SK-N-SH (cell line): ENCODE measurements around the gene OSBPL10. TPM values are rescaled to one million over a fixed set of nuclear protein-coding genes. Genes with fewer than 3 reads are reported as not detected.

Source experiments
- CTCF ChIA-PET: fragments of 300-600, 350-600 bp; formaldehyde crosslinking; extraction: SDS; loops from one replicate; lab custom pipeline; 2021; lab: Yijun Ruan, JAX
- POLR2A ChIA-PET: fragments of 350-600 bp; sonication (Branson Sonifier 250); formaldehyde crosslinking; extraction: SDS; loops from one replicate; lab custom pipeline; 2020; ENCODE audit warnings: antibody characterized with exemption, inconsistent platforms; lab: Yijun Ruan, JAX
- DNase-seq: peaks from one replicate; pipeline ENCODE4 v3.0.0; 2012
- H2AFZ ChIP-seq: fragments of 200-600 bp; sonication (generic); 2 replicates; pipeline ENCODE4 v1.8.1; 2016; ENCODE audit warnings: antibody characterized with exemption, mild to moderate bottlenecking, low read depth
- H3F3A ChIP-seq: fragments of 200-600 bp; sonication (generic); replicated peaks from 2 replicates; pipeline ENCODE3; 2016; ENCODE audit warnings: antibody characterized with exemption, mild to moderate bottlenecking; ENCODE audit not compliant: insufficient read depth
- H3K27ac ChIP-seq, 2 experiments: fragments of 200-500 bp in 1 of 2; fragments of 200-600 bp in 1 of 2; sonication (Bioruptor generic) in 1 of 2; sonication (generic), shearing (Covaris generic) in 1 of 2; 2 replicates each; pipeline versions ENCODE4 v1.5.1 to v1.6.1; 2014 to 2016; ENCODE audit warnings: low read depth in 2 of 2, inconsistent platforms in 1 of 2, low read length in 1 of 2, mild to moderate bottlenecking in 1 of 2, mixed read lengths in 1 of 2
- H3K27me3 ChIP-seq: fragments of 200-600 bp; sonication (generic), shearing (Covaris generic); 2 replicates; pipeline ENCODE4 v1.6.1; 2016; ENCODE audit warnings: mixed run types; ENCODE audit not compliant: insufficient read depth
- H3K36me3 ChIP-seq, 2 experiments: fragments of 200-500 bp in 1 of 2; fragments of 200-600 bp in 1 of 2; sonication (Bioruptor generic) in 1 of 2; sonication (generic) in 1 of 2; replicated peaks in 1 of 2; 2 replicates each; pipeline versions ENCODE3 to v1.5.1; 2014 to 2016; ENCODE audit warnings: low read length in 1 of 2, mild to moderate bottlenecking in 1 of 2; ENCODE audit not compliant: insufficient read depth in 2 of 2, control insufficient read depth in 1 of 2
- H3K4me1 ChIP-seq, 2 experiments: fragments of 200-500 bp in 1 of 2; fragments of 200-600 bp in 1 of 2; sonication (Bioruptor generic) in 1 of 2; sonication (generic), shearing (Covaris generic) in 1 of 2; 2 replicates each; pipeline versions ENCODE4 v1.5.1 to v1.6.1; 2014 to 2016; ENCODE audit warnings: low read depth in 1 of 2, low read length in 1 of 2, mixed run types in 1 of 2; ENCODE audit not compliant: insufficient read depth in 2 of 2, control insufficient read depth in 1 of 2
- H3K4me2 ChIP-seq: fragments of 200-600 bp; sonication (generic), shearing (Covaris generic); 2 replicates; pipeline ENCODE4 v1.6.1; 2017; ENCODE audit warnings: mixed run types
- H3K4me3 ChIP-seq, 2 experiments: fragments of 200-500 bp in 1 of 2; fragments of 200-600 bp in 1 of 2; sonication (Bioruptor generic) in 1 of 2; sonication (generic), shearing (Covaris generic) in 1 of 2; 2 replicates each; pipeline versions ENCODE4 v1.5.1 to v1.8.1; 2014 to 2016; ENCODE audit warnings: low read depth in 2 of 2, inconsistent platforms in 1 of 2, low read length in 1 of 2, mild to moderate bottlenecking in 1 of 2, mixed read lengths in 1 of 2, moderate library complexity in 1 of 2
- H3K79me2 ChIP-seq: fragments of 200-600 bp; sonication (generic); 2 replicates; pipeline ENCODE4 v1.8.1; 2017; ENCODE audit warnings: mild to moderate bottlenecking; ENCODE audit not compliant: insufficient read depth
- H3K9ac ChIP-seq: fragments of 200-600 bp; sonication (generic); 2 replicates; pipeline ENCODE4 v1.6.1; 2017; ENCODE audit warnings: mixed run types
- H3K9me2 ChIP-seq: fragments of 200-600 bp; sonication (generic); 2 replicates; pipeline ENCODE4 v1.6.1; 2017; ENCODE audit warnings: mixed run types
- H3K9me3 ChIP-seq: fragments of 200-600 bp; sonication (generic); 2 replicates; pipeline ENCODE4 v1.6.1; 2017; ENCODE audit warnings: mixed run types, mild to moderate bottlenecking, moderate library complexity
- H4K20me1 ChIP-seq: fragments of 200-600 bp; sonication (generic); 2 replicates; pipeline ENCODE4 v1.6.1; 2017; ENCODE audit warnings: mild to moderate bottlenecking, mixed run types; ENCODE audit not compliant: insufficient read depth
- CHD2 ChIP-seq: fragments of 150-350 bp; IDR thresholded peaks from 2 replicates; pipeline ENCODE4 v1.6.1; 2018; ENCODE audit warnings: low read length; ENCODE audit not compliant: partially characterized antibody
- ELF1 ChIP-seq: IDR thresholded peaks from 2 replicates; pipeline ENCODE4 v1.4.0; 2012
- EZH2phosphoT487 ChIP-seq: fragments of 200-600 bp; sonication (generic); IDR thresholded peaks from 2 replicates; pipeline ENCODE4 v1.6.1; 2017; ENCODE audit warnings: low read depth, mixed run types, mild to moderate bottlenecking, antibody characterized with exemption, moderate library complexity, borderline replicate concordance
- FOXM1 ChIP-seq: IDR thresholded peaks from 2 replicates; pipeline ENCODE4 v1.4.0; 2012; ENCODE audit warnings: low read depth, mild to moderate bottlenecking
- GABPA ChIP-seq: IDR thresholded peaks from 2 replicates; pipeline ENCODE4 v1.4.0; 2012; ENCODE audit warnings: low read depth, mild to moderate bottlenecking
- GATA2 ChIP-seq: sonication (generic); formaldehyde crosslinking; IDR thresholded peaks from 2 replicates; pipeline ENCODE4 v1.5.0; 2020; ENCODE audit warnings: mild to moderate bottlenecking, missing genetic modification reagents
- IRF3 ChIP-seq: fragments of 150-350 bp; IDR thresholded peaks from 2 replicates; pipeline ENCODE4 v1.6.1; 2016; ENCODE audit warnings: mild to moderate bottlenecking, low read depth, low read length
- MAX ChIP-seq: IDR thresholded peaks from 2 replicates; pipeline ENCODE4 v1.4.0; 2012; ENCODE audit warnings: low read depth
- NFIC ChIP-seq: IDR thresholded peaks from 2 replicates; pipeline ENCODE4 v1.4.0; 2012; ENCODE audit warnings: borderline replicate concordance
- NRF1 ChIP-seq: IDR thresholded peaks from 2 replicates; pipeline ENCODE4 v1.6.1; 2012; ENCODE audit warnings: low read depth, mild to moderate bottlenecking, low read length
- PBX3 ChIP-seq: IDR thresholded peaks from 2 replicates; pipeline ENCODE4; 2012
- POLR2AphosphoS5 ChIP-seq: IDR thresholded peaks from 2 replicates; pipeline ENCODE4 v1.6.1; 2012; ENCODE audit warnings: low read depth, low read length
- RAD21 ChIP-seq: IDR thresholded peaks from 2 replicates; pipeline ENCODE4 v1.6.1; 2012; ENCODE audit warnings: mild to moderate bottlenecking, low read length
- RCOR1 ChIP-seq: fragments of 150-350 bp; IDR thresholded peaks from 2 replicates; pipeline ENCODE4 v1.6.1; 2017; ENCODE audit warnings: antibody characterized with exemption, low read length
- REST ChIP-seq: IDR thresholded peaks from 2 replicates; pipeline ENCODE4 v1.6.1; 2012; ENCODE audit warnings: mild to moderate bottlenecking, low read depth, low read length, moderate library complexity
- SMC3 ChIP-seq: IDR thresholded peaks from 2 replicates; pipeline ENCODE4 v1.6.1; 2012; ENCODE audit warnings: low read depth, low read length, improper control_type of control experiment
- USF1 ChIP-seq: IDR thresholded peaks from 2 replicates; pipeline ENCODE4 v1.4.0; 2012; ENCODE audit warnings: low read depth, borderline replicate concordance
- YY1 ChIP-seq: IDR thresholded peaks from 2 replicates; pipeline ENCODE4 v1.4.0; 2012; ENCODE audit warnings: low read depth, mild to moderate bottlenecking
- ZBTB33 ChIP-seq: IDR thresholded peaks from 2 replicates; pipeline ENCODE4 v1.4.0; 2012; ENCODE audit warnings: low read depth, borderline replicate concordance
- WGBS: methylation state at CpG from one replicate; pipeline ENCODE4 v1.1.6; 2017; ENCODE audit warnings: low lambda C conversion rate; 5-methylcytosine and 5-hydroxymethylcytosine counted together
- polyA plus RNA-seq, 3 experiments: library from polyadenylated mRNA; depleted of rRNA; stranded (reverse); fragments of >200 nt; gene quantifications; 2 replicates each; pipeline ENCODE4 v1.2.3, GENCODE V29; 2012

OSBPL10 gene
- polyA plus RNA-seq, 1 of the 3 experiments (the other 2 are of a cell fraction) = 0.12 TPM

- H3K9me3 ChIP-seq = no peaks in the 10 kb centered on the region
- H3K4me1 ChIP-seq = no peaks in the 10 kb centered on the region; a peak in 1 of 4 replicates
- H2AFZ ChIP-seq = no peak overlapping the region
- no peaks in the 10 kb centered on the region for H3K79me2 ChIP-seq
- no peaks in the 10 kb centered on the region for H3K27me3 ChIP-seq
- POLR2A ChIA-PET = no interaction called here
- 26% methylated on average over 1 of the region's 1 CpG for WGBS
- no peak overlapping the region for H3K4me3 ChIP-seq
- TF ChIP-seq RCOR1 (no peak), CHD2 (no peak), REST (no peak), RAD21 (no peak), MAX (no peak), POLR2AphosphoS5 (no peak), IRF3 (no peak), SMC3 (no peak), GATA2 (no peak), YY1 (no peak), EZH2phosphoT487 (no peak), NRF1 (no peak), FOXM1 (no peak), ELF1 (no peak)
- TF ChIP-seq, all 33 proteins: peak for 0
- Histone ChIP-seq H4K20me1 (no peaks in the 10 kb centered on the region), H3F3A (no peaks in the 10 kb centered on the region), H3K9ac (no peak overlapping the region), H3K27ac (no peak overlapping the region), H3K9me2 (no peaks in the 10 kb centered on the region), H3K4me2 (no peak overlapping the region), H3K36me3 (no peaks in the 10 kb centered on the region)
- CTCF ChIA-PET = no interaction called here
- DNase-seq = no peak
Measured at GRCh38 chr3:31896026-31896425, 85.0 kb downstream of the OSBPL10 start.

GRCh38 chr3:31895471-31895870 is 85.6 kb downstream of the OSBPL10 start:
- Histone ChIP-seq H3K36me3 (no peaks in the 10 kb centered on the region), H3K9ac (no peak overlapping the region), H3K27me3 (no peaks in the 10 kb centered on the region), H4K20me1 (no peaks in the 10 kb centered on the region), H3K27ac (no peak overlapping the region), H3K4me3 (no peak overlapping the region), H3K9me3 (no peaks in the 10 kb centered on the region), H2AFZ (no peak overlapping the region), H3K9me2 (no peaks in the 10 kb centered on the region), H3K79me2 (no peaks in the 10 kb centered on the region), H3K4me1 (no peaks in the 10 kb centered on the region; a peak in 1 of 4 replicates), H3K4me2 (no peak overlapping the region), H3F3A (no peaks in the 10 kb centered on the region)
- ChIA-PET POLR2A (no interaction called here), CTCF (no interaction called here)
- no peak for DNase-seq
- WGBS = 15% methylated on average over 2 of the region's 2 CpGs
- TF ChIP-seq PBX3 (no peak), NRF1 (no peak), RAD21 (no peak), MAX (no peak), USF1 (no peak), EZH2phosphoT487 (no peak), GABPA (no peak), ZBTB33 (no peak), NFIC (no peak), YY1 (no peak)
